Neuronal stem cell (in vitro differentiated cells): ENCODE data around the gene GALNT12.

Experiments used
- DNase-seq: peaks from one replicate; pipeline ENCODE4 v3.0.0-alpha.2; 2013; ENCODE audit warnings: low spot score
- H2AFZ ChIP-seq: one replicate; pipeline ENCODE4 v1.6.1; 2013; ENCODE audit warnings: mild to moderate bottlenecking, low read length, inconsistent platforms
- H2AK5ac ChIP-seq: 2 replicates; pipeline ENCODE4 v1.6.1; 2013; ENCODE audit warnings: low read depth, mild to moderate bottlenecking, inconsistent platforms, low read length, moderate library complexity, mixed read lengths
- H2BK120ac ChIP-seq: 2 replicates; pipeline ENCODE4 v1.6.1; 2013; ENCODE audit warnings: low read depth, mild to moderate bottlenecking, inconsistent platforms, low read length, moderate library complexity, mixed read lengths
- H2BK12ac ChIP-seq: one replicate; pipeline ENCODE4 v1.6.1; 2013; ENCODE audit warnings: low read length, inconsistent platforms
- H2BK15ac ChIP-seq: 2 replicates; pipeline ENCODE4 v1.6.1; 2013; ENCODE audit warnings: mild to moderate bottlenecking, low read length, inconsistent platforms, mixed read lengths
- H2BK5ac ChIP-seq: one replicate; pipeline ENCODE4 v1.6.1; 2013; ENCODE audit warnings: inconsistent platforms, mild to moderate bottlenecking, low read length, moderate library complexity
- H3K14ac ChIP-seq: one replicate; pipeline ENCODE4 v1.6.1; 2013; ENCODE audit warnings: low read length, inconsistent platforms
- H3K18ac ChIP-seq: 2 replicates; pipeline ENCODE4 v1.6.1; 2013; ENCODE audit warnings: low read length, inconsistent platforms
- H3K23ac ChIP-seq: 2 replicates; pipeline ENCODE4 v1.6.1; 2013; ENCODE audit warnings: low read depth, mild to moderate bottlenecking, mixed read lengths, low read length, inconsistent platforms; ENCODE audit not compliant: poor library complexity
- H3K27ac ChIP-seq: replicated peaks from 3 replicates; pipeline ENCODE4 v1.5.1; 2013; ENCODE audit warnings: low read length, inconsistent platforms
- H3K27me3 ChIP-seq, 3 experiments: 2 replicates each; pipeline ENCODE4 v1.6.1; 2013; ENCODE audit warnings: low read length in 3 of 3, mild to moderate bottlenecking in 2 of 3, inconsistent platforms in 1 of 3, low read depth in 1 of 3, mixed read lengths in 1 of 3, moderate library complexity in 1 of 3; ENCODE audit not compliant: control insufficient read depth in 3 of 3, insufficient read depth in 3 of 3
- H3K36me3 ChIP-seq, 2 donors: replicated peaks in 1 of 2; 2 replicates each; pipeline ENCODE4 v1.6.1; 2013; ENCODE audit warnings: low read length in 2 of 2; ENCODE audit not compliant: control insufficient read depth in 2 of 2, insufficient read depth in 2 of 2
- H3K4ac ChIP-seq: 2 replicates; pipeline ENCODE4 v1.6.1; 2013; ENCODE audit warnings: inconsistent platforms, mild to moderate bottlenecking, low read length, moderate library complexity
- H3K4me1 ChIP-seq, 2 donors: 1 replicate in 1 of 2; 2 replicates in 1 of 2; pipeline ENCODE4 v1.6.1; 2013; ENCODE audit warnings: low read length in 2 of 2, low read depth in 1 of 2; ENCODE audit not compliant: control insufficient read depth in 2 of 2, insufficient read depth in 1 of 2
- H3K4me2 ChIP-seq: one replicate; pipeline ENCODE4 v1.6.1; 2013; ENCODE audit warnings: mild to moderate bottlenecking, low read length, inconsistent platforms; ENCODE audit not compliant: insufficient read depth, poor library complexity, severe bottlenecking
- H3K4me3 ChIP-seq, 2 donors: 2 replicates each; pipeline ENCODE4 v1.5.1; 2013; ENCODE audit warnings: low read length in 2 of 2, mild to moderate bottlenecking in 2 of 2, inconsistent platforms in 1 of 2, moderate library complexity in 1 of 2
- H3K79me1 ChIP-seq: one replicate; pipeline ENCODE4 v1.6.1; 2013; ENCODE audit warnings: low read depth, mild to moderate bottlenecking, inconsistent platforms, low read length, moderate library complexity
- H3K9ac ChIP-seq: one replicate; pipeline ENCODE4 v1.6.1; 2013; ENCODE audit warnings: mild to moderate bottlenecking, low read depth, low read length, inconsistent platforms; ENCODE audit not compliant: poor library complexity
- H3K9me3 ChIP-seq, 2 donors: replicated peaks in 1 of 2; 2 replicates each; pipeline versions ENCODE3 to v1.6.1; 2013; ENCODE audit warnings: low read length in 2 of 2, mild to moderate bottlenecking in 2 of 2, inconsistent platforms in 1 of 2, low read depth in 1 of 2, mixed read lengths in 1 of 2, moderate library complexity in 1 of 2; ENCODE audit not compliant: control insufficient read depth in 2 of 2, insufficient read depth in 1 of 2
- H4K8ac ChIP-seq: one replicate; pipeline ENCODE4 v1.6.1; 2013; ENCODE audit warnings: low read depth, mild to moderate bottlenecking, inconsistent platforms, low read length, moderate library complexity
- H4K91ac ChIP-seq: one replicate; pipeline ENCODE4 v1.6.1; 2013; ENCODE audit warnings: low read length, low read depth, mild to moderate bottlenecking, inconsistent platforms; ENCODE audit not compliant: poor library complexity
- WGBS, 2 donors: extraction: QIAGEN DNeasy Blood & Tissue Kit; methylation state at CpG; one replicate each; pipeline ENCODE4 v1.1.7; 2013; ENCODE audit warnings: missing lambda C conversion rate in 2 of 2, mixed read lengths in 1 of 2; ENCODE audit not compliant: insufficient read length in 2 of 2, insufficient replicate concordance in 1 of 2; ENCODE audit errors: extremely low coverage in 2 of 2; 5-methylcytosine and 5-hydroxymethylcytosine counted together

The GALNT12 gene

DNA sequence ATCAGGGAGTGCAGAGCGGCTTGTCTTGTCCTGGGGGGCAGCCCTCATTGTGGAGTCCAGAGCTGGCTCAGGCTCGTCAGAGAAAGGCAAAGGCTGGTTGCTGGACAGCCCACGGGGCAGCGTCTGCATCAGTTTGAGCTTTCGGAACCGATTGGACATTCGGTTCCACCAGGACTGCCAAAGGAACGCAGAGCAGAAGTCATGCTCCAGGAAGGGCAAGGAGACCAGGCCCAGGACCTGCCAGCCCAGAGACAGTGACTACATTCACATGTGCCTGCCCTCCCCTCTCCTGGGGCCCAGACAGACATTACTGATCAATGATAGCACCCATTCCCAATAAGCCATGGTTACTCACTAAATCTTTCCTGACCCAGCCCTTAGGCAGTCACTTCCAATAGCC is 29.2 kb upstream of the GALNT12 start:
- Histone ChIP-seq H3K9me3 (no peaks in the 10 kb centered on the region), H2AFZ (no peak overlapping the region), H3K79me1 (no peaks in the 10 kb centered on the region), H3K4me1 (peaks cover 3 to 9% of the 10 kb centered on the region in 2 donors), H3K23ac (peak overlapping the region; percentile 20), H3K36me3 (peaks cover 19 to 61% of the 10 kb centered on the region in 2 donors), H3K18ac (no peak overlapping the region), H4K91ac (no peak overlapping the region), H3K9ac (no peak overlapping the region), H2AK5ac (no peak overlapping the region), H2BK5ac (no peak overlapping the region), H3K14ac (no peak overlapping the region), H3K4me2 (no peak overlapping the region), H2BK12ac (no peak overlapping the region), H2BK15ac (no peak overlapping the region), H4K8ac (no peak overlapping the region), H3K4me3 (no peak overlapping the region), H3K4ac (no peak overlapping the region), H2BK120ac (no peak overlapping the region), H3K27me3 (no peaks in the 10 kb centered on the region), H3K27ac (no peak overlapping the region)
- no peak for DNase-seq
- no CpG with 5 or more reads among the region's 8 CpGs for WGBS, 2 donors

DNA sequence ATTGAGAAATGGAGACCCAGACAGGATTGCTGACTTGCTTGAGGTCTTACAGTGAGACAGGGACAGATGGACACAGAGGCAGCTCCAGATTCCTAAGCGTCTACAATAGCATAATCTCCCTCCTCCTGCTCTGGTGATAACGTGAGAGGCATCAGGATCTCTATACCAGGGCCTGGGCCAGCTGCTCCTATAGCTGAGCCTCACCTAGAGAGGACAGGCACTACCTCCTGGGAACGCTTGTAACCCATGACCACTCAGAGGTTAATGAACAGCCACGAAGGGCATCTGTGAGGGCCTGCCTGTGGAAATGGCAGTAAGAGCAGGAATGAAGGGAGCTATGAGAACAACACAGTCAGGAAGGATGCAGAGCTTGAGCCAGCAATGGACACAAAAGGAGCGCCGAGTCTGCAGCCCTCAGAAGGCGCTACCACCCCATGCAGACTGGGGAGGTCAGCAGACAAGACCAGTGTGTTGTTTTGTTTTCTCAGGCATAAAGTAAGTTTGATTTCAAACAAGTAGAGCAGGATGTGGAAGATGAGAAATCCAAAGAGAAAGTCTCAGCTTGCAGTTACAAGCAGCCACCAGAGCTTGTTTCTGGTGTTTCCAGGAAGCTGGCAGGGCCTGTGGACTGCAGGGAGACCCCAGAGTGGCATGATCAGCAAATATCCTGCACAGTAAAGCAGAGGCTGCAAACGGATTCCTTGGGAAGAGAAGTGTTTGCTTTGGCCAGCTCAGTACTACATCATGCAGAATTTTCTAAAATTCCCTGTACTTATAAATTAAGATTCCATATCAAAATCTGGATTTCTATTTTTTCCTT is 28.5 kb upstream of the GALNT12 start:
- Histone ChIP-seq H2AK5ac (no peak overlapping the region), H2BK15ac (no peak overlapping the region), H3K9me3 (no peaks in the 10 kb centered on the region), H4K8ac (no peak overlapping the region), H3K27ac (peak overlapping the region; percentile 2), H3K4me2 (no peak overlapping the region), H2BK12ac (no peak overlapping the region), H3K9ac (no peak overlapping the region), H3K4me3 (no peak overlapping the region), H3K36me3 (peaks cover 18 to 61% of the 10 kb centered on the region in 2 donors), H4K91ac (no peak overlapping the region), H3K23ac (no peak overlapping the region), H2AFZ (peak overlapping the region; percentile 25), H3K18ac (no peak overlapping the region), H3K14ac (no peak overlapping the region), H2BK5ac (no peak overlapping the region), H3K27me3 (no peaks in the 10 kb centered on the region), H3K79me1 (no peaks in the 10 kb centered on the region), H3K4me1 (peaks cover 3 to 9% of the 10 kb centered on the region in 2 donors), H2BK120ac (no peak overlapping the region), H3K4ac (no peak overlapping the region)
- no peak for DNase-seq
- no CpG with 5 or more reads among the region's 8 CpGs for WGBS, 2 donors

DNA sequence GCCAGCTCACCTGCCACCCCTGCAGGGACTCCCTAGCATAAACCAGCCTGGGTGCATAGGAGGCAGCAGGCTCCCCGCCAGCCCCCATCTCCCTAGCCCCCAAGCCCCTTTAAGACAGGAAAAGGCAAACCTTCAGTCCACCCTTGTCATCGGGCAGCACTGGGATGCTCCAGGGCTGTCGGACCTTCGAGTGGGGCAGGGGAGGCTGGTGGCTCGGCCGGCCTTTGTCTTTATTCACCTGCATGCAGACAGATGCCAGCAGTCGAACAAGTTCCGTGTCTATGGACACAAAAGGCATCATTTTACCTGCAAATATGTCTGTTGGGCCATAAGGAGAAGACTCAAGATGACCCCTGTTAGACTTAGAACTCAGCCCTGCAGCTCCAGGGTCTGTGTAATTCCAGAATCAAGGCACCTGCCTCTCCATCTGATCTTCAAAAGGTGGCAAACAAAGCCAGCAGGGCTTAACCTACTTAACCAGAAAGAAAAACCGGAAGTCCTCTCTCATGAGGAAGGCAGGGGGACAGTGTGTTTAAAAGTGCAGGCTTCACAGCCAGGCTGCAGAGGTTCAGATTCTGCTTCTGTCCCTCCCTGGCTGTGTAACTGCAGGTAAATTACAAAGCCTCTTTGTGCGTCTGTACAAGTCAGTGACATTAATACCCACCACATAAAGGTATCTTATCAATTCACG is 27.3 kb upstream of the GALNT12 start:
- H3K79me1 ChIP-seq, result no peaks in the 10 kb centered on the region
- H2AFZ ChIP-seq, result no peak overlapping the region
- no peak overlapping the region for H4K91ac ChIP-seq
- H4K8ac ChIP-seq, result no peak overlapping the region
- no peak overlapping the region for H2BK120ac ChIP-seq
- H3K18ac ChIP-seq, result peak overlapping the region; percentile 30
- no peak for DNase-seq
- WGBS, 2 donors, result no CpG with 5 or more reads among the region's 11 CpGs
- no peaks in the 10 kb centered on the region for H3K27me3 ChIP-seq
- peaks cover 3 to 9% of the 10 kb centered on the region in 2 donors for H3K4me1 ChIP-seq
- no peak overlapping the region for H3K9ac ChIP-seq
- H3K9me3 ChIP-seq, result no peaks in the 10 kb centered on the region
- no peak overlapping the region for H3K4me2 ChIP-seq
- no peak overlapping the region for H2AK5ac ChIP-seq
- H2BK12ac ChIP-seq, result no peak overlapping the region
- H2BK5ac ChIP-seq, result no peak overlapping the region
- no peak overlapping the region for H3K14ac ChIP-seq
- no peak overlapping the region for H2BK15ac ChIP-seq
- H3K4ac ChIP-seq, result no peak overlapping the region
- no peak overlapping the region for H3K23ac ChIP-seq
- H3K27ac ChIP-seq, result no peak overlapping the region
- peaks cover 14 to 62% of the 10 kb centered on the region in 2 donors for H3K36me3 ChIP-seq
- H3K4me3 ChIP-seq, result no peak overlapping the region
